Hepatocyte (in vitro differentiated cells): ENCODE results near the gene CFAP54. TPM values are rescaled to one million over a fixed set of nuclear protein-coding genes. Genes with fewer than 3 reads are reported as not detected.

Experiments used
- DNase-seq: peaks from one replicate; pipeline ENCODE4 v3.0.0-alpha.2; 2016; ENCODE audit warnings: low spot score
- H2AFZ ChIP-seq: fragments of 200-600 bp; sonication (generic); 2 replicates; pipeline ENCODE4 v1.6.0; 2016; ENCODE audit warnings: antibody characterized with exemption, mild to moderate bottlenecking
- H3K27ac ChIP-seq: fragments of 200-600 bp; sonication (generic); 2 replicates; pipeline ENCODE4 v1.5.1; 2016; ENCODE audit warnings: mild to moderate bottlenecking
- H3K27me3 ChIP-seq: fragments of 200-600 bp; sonication (generic); 2 replicates; pipeline ENCODE4 v1.6.1; 2016
- H3K36me3 ChIP-seq: fragments of 200-600 bp; sonication (generic); replicated peaks from 2 replicates; pipeline ENCODE4 v1.5.1; 2016; ENCODE audit warnings: low read depth; ENCODE audit not compliant: insufficient read depth
- H3K4me1 ChIP-seq: fragments of 200-600 bp; sonication (generic); 2 replicates; pipeline ENCODE4 v1.5.1; 2016; ENCODE audit warnings: mild to moderate bottlenecking, moderate library complexity; ENCODE audit not compliant: insufficient read depth
- H3K4me2 ChIP-seq: fragments of 200-600 bp; sonication (generic); 2 replicates; pipeline ENCODE4 v1.6.0; 2016
- H3K4me3 ChIP-seq: fragments of 200-600 bp; sonication (generic); 2 replicates; pipeline ENCODE4 v1.5.1; 2016; ENCODE audit warnings: mild to moderate bottlenecking
- H3K79me2 ChIP-seq: fragments of 200-600 bp; sonication (generic); 2 replicates; pipeline ENCODE4 v1.6.0; 2017; ENCODE audit warnings: mild to moderate bottlenecking
- H3K9me2 ChIP-seq: fragments of 200-600 bp; sonication (generic); replicated peaks from 2 replicates; pipeline ENCODE4 v1.6.0; 2017; ENCODE audit warnings: mild to moderate bottlenecking; ENCODE audit not compliant: insufficient read depth
- H3K9me3 ChIP-seq: fragments of 200-600 bp; sonication (generic); 2 replicates; pipeline ENCODE4 v1.5.1; 2016; ENCODE audit warnings: low read depth, mild to moderate bottlenecking
- H4K20me1 ChIP-seq: fragments of 200-600 bp; sonication (generic); 2 replicates; pipeline ENCODE4 v1.6.0; 2016; ENCODE audit warnings: mild to moderate bottlenecking; ENCODE audit not compliant: insufficient read depth, poor library complexity, severe bottlenecking
- EZH2 ChIP-seq: fragments of 200-600 bp; sonication (generic); IDR thresholded peaks from 2 replicates; pipeline ENCODE4 v1.6.1; 2016; ENCODE audit warnings: antibody characterized with exemption, mild to moderate bottlenecking, borderline replicate concordance
- EZH2phosphoT487 ChIP-seq: fragments of 200-600 bp; sonication (generic); IDR thresholded peaks from one replicate; pipeline ENCODE4 v1.6.1; 2018; ENCODE audit warnings: antibody characterized with exemption, mild to moderate bottlenecking, low read depth, moderate library complexity; ENCODE audit not compliant: unreplicated experiment, severe bottlenecking
- WGBS: methylation state at CpG from one replicate; pipeline ENCODE4 v1.1.6; 2016; ENCODE audit warnings: low lambda C conversion rate; ENCODE audit errors: missing lambda C conversion rate; 5-methylcytosine and 5-hydroxymethylcytosine counted together
- polyA plus RNA-seq: library from polyadenylated mRNA; unstranded; fragments of >200 nt; fragmentation: Nextera tagmentation; extraction: Ambion mirVana; gene quantifications from 2 replicates; pipeline ENCODE4 v1.2.1, GENCODE V29; 2016
- total RNA-seq: library from RNA; depleted of rRNA; stranded (reverse); fragments of >200 nt; gene quantifications from 2 replicates; pipeline ENCODE4 v1.2.3, GENCODE V29; 2014
- TF ChIP-seq, protein P1 (sequence below): fragments of 200-600 bp; sonication (generic); IDR thresholded peaks from 2 replicates; pipeline ENCODE4 v1.5.1; 2016; ENCODE audit warnings: antibody characterized with exemption, mild to moderate bottlenecking; ENCODE audit not compliant: poor library complexity

The CFAP54 gene
- total and polyA plus RNA-seq, 2 experiments from 2014 or later = 0.64 to 0.67 TPM

DNA sequence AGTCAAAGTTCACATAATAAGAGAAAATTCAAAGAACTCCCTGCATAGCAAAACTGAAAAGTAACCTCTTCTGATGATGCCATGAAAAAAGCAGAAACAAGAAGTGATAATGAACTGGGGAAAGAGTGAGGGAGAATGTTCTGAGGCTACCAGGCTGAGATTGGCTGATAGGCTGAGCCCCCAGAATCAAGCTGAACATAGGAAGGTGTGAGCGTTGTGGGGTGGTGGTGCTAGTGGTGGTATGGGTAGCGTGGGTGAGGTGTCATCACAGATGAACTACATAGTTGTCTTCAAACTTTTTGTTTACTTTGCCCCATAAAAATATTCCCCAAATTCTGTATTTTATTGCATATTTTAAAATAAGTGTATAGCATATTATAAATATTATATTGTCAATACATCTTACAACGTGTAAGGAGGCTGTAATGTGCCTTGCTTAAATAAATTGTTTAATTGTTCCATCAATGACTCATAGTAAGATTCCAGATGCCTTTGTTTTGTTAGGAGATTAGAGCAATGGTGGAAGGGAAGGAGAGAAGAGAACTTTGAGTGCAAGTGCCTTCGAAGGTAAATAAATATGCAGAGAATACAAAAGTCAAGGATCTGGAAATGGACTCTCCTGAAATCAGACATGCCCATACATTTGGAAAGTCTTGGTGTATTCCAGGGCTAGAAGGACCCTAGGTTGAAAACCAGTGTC lies 15.8 kb upstream of the CFAP54 start:
- H3K9me2 ChIP-seq = no peaks in the 10 kb centered on the region
- WGBS = 79% methylated on average over 4 of the region's 4 CpGs
- no peak for DNase-seq

DNA sequence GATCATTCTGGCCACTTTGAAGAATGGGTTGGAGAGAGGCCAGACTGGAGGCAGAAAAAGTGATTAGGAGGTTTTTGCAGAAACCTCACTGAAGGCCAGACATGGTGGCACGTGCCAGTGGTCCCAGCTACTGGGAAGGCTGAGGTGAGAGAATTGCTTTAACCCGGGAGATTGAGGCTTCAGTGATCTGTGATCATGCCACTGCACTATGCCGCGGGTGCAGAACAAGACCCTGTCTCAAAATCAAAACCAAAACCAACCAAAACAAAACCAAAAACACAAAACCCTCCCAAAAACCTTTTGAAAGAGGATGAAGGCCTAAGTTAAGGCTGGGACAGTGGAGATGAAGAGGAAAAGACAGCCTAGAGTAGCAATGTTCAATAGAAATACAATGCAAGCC lies 15.2 kb upstream of the CFAP54 start:
- Histone ChIP-seq H3K79me2 (no peaks in the 10 kb centered on the region), H3K4me3 (no peak overlapping the region), H3K27ac (no peak overlapping the region), H3K4me1 (no peaks in the 10 kb centered on the region), H3K27me3 (no peaks in the 10 kb centered on the region), H2AFZ (no peak overlapping the region), H3K9me2 (no peaks in the 10 kb centered on the region), H3K4me2 (no peak overlapping the region), H4K20me1 (no peaks in the 10 kb centered on the region), H3K36me3 (no peaks in the 10 kb centered on the region), H3K9me3 (no peaks in the 10 kb centered on the region)
- 84% methylated on average over 4 of the region's 4 CpGs for WGBS
- DNase-seq = no peak
- TF ChIP-seq EZH2 (no peak), EZH2phosphoT487 (no peak)
- TF ChIP-seq, protein P1, sequence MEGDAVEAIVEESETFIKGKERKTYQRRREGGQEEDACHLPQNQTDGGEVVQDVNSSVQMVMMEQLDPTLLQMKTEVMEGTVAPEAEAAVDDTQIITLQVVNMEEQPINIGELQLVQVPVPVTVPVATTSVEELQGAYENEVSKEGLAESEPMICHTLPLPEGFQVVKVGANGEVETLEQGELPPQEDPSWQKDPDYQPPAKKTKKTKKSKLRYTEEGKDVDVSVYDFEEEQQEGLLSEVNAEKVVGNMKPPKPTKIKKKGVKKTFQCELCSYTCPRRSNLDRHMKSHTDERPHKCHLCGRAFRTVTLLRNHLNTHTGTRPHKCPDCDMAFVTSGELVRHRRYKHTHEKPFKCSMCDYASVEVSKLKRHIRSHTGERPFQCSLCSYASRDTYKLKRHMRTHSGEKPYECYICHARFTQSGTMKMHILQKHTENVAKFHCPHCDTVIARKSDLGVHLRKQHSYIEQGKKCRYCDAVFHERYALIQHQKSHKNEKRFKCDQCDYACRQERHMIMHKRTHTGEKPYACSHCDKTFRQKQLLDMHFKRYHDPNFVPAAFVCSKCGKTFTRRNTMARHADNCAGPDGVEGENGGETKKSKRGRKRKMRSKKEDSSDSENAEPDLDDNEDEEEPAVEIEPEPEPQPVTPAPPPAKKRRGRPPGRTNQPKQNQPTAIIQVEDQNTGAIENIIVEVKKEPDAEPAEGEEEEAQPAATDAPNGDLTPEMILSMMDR = no peak

More for the DNA sequence above, 15.8 kb upstream of the CFAP54 start:
- no peak overlapping the region for H3K27ac ChIP-seq
- H4K20me1 ChIP-seq = no peaks in the 10 kb centered on the region
- H3K79me2 ChIP-seq = no peaks in the 10 kb centered on the region
- no peaks in the 10 kb centered on the region for H3K36me3 ChIP-seq
- no peaks in the 10 kb centered on the region for H3K9me3 ChIP-seq
- H3K4me2 ChIP-seq = no peak overlapping the region
- TF ChIP-seq EZH2 (no peak), EZH2phosphoT487 (no peak)
- TF ChIP-seq, protein P1 = no peak
- no peaks in the 10 kb centered on the region for H3K4me1 ChIP-seq
- no peak overlapping the region for H2AFZ ChIP-seq
- H3K4me3 ChIP-seq = no peak overlapping the region
- no peaks in the 10 kb centered on the region for H3K27me3 ChIP-seq

DNA sequence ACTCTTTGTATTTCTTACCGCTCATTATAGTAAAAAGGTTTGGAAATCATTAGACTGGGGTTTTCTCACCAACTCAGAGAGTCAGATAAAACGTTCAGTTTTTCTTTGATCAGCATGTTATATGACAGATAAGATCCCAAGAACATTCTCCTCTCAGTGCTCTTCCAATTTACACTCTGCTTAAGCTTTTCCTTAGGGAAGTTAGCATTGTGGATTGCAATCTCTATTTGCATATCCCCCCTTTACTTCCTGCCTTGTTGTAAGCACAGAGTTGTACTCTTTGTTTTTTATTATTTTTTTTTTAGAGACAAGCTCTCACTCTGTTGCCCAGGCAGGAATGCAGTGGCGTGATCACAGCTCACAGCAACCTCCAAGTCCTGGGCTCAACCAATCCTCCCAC lies 11.4 kb upstream of the CFAP54 start:
- H3K27ac ChIP-seq = no peak overlapping the region
- H3K9me2 ChIP-seq = no peaks in the 10 kb centered on the region
- H3K79me2 ChIP-seq = no peaks in the 10 kb centered on the region
- H4K20me1 ChIP-seq = no peaks in the 10 kb centered on the region
- no peaks in the 10 kb centered on the region for H3K27me3 ChIP-seq
- H3K36me3 ChIP-seq = no peaks in the 10 kb centered on the region
- no peaks in the 10 kb centered on the region for H3K4me1 ChIP-seq
- H2AFZ ChIP-seq = no peak overlapping the region
- no peak for DNase-seq
- no peak overlapping the region for H3K4me2 ChIP-seq
- WGBS = 47% methylated on average over 3 of the region's 3 CpGs
- H3K9me3 ChIP-seq = no peaks in the 10 kb centered on the region
- TF ChIP-seq, protein P1 = no peak
- TF ChIP-seq EZH2phosphoT487 (no peak), EZH2 (no peak)
- H3K4me3 ChIP-seq = no peak overlapping the region
